GM21717 (cell line): ENCODE measurements around the gene SMPX.

Experiments used
- ATAC-seq: cut with Tn5 transposase; IDR thresholded peaks from one replicate; pipeline ENCODE4 v1.9.1; 2021; ENCODE audit warnings: mild to moderate bottlenecking, moderate library complexity; ENCODE audit not compliant: unreplicated experiment

SMPX gene

GRCh38 chrX:21715825-21716224 lies 42.1 kb downstream of the SMPX start:
- ATAC-seq = no peak

DNA sequence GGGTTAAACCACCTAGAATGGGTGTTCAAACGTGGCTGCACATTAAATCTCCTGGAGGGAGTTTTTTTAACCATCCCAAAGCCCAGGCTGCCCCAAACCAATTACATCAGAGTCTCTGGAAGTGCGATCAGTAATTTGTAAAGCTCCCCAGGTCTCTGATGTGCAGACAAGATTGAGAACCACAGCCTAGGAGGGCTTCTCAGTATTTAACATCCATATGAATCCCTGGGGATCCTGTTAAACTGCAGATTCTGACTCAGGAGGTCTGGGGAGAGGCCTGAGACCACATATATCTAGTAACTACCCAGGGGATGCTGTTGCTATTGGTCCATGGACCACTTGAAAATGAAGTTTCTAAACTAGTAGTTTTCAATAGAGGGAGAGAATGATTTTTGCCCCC lies 42.6 kb downstream of the SMPX start:
- no peak for ATAC-seq

DNA sequence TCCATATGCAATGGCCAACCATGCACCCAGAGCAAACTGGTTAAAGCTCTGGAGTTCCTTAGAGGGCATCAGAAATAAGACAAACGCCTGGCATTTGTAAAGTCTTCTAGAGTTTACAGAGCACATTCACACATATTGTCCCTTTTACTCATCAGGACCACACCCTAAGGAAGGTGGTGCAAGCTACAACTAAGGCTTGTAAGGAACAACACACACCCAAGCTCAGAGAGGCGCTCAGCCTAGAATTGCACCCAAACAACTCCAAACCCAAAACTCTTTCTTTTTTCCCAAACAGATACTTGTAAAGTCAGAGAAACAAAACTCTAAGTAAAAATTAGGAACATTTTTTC lies 46.1 kb downstream of the SMPX start:
- ATAC-seq = no peak

- ATAC-seq = no peak
These were observed 46.6 kb downstream of the SMPX start for GRCh38 chrX:21711129-21711847.

DNA sequence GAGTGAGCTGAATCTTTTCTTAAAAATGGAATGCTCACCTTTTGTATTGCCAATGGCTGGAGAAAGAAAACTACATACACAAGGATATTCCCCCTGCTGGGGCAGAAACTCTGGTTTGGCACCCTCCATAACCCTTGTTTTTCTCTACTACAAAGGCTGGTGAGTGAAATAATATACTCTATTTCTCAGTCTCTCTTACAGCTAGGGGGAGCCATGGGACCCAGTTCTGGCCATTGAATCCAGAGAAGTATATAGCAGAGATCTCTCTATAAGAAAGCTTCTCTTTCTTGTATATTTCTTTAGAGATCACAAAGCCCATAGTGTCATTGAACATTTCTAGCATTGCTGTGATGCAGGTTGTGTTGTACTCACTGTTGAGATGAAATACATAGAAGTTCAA lies 49.8 kb downstream of the SMPX start:
- no peak for ATAC-seq

GRCh38 chrX:21705225-21705624 lies 52.7 kb downstream of the SMPX start:
- no peak for ATAC-seq

- no peak for ATAC-seq
These were observed 55.2 kb downstream of the SMPX start for GRCh38 chrX:21702725-21703124.

DNA sequence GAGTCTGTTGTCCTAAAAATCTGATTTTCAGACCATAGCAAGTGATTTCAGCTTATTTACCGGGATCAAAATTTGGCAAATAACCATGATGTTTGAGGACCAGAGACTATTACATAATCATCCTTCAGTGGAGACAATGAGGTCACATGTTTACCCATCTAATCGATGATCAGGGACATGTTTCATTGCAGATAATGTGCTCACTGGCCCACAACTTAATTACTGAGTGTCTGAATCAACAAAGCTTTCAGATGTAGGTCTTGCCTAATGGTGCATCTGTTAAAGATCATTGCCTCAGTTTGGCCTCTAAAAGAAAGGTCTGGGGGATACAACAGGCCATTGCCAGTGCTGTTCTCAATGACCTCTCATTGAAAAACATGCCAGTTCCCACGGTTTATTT lies 56.9 kb downstream of the SMPX start:
- ATAC-seq = no peak

GRCh38 chrX:21700275-21700674 lies 57.6 kb downstream of the SMPX start:
- ATAC-seq = no peak

DNA sequence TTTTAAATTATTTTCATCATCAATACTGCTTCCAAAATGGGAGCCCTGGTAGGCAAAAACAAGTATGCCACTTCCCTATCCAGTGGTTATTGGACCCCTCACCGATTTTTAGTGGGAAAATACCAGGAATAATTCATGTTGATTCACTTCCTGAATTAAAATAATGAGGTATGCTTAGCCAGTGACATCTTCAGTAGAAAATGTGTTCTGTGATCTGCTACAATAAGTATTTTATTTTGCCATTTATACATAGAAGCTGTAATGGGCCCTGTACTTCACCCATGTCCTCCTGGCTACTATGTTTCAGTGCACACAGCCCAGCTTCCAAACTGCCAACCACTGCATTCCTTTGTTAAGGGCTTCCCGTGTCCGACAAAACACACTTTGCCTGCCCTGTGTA lies 58.8 kb downstream of the SMPX start:
- ATAC-seq = no peak

GRCh38 chrX:21698272-21698671 lies 59.6 kb downstream of the SMPX start:
- no peak for ATAC-seq

GRCh38 chrX:21691512-21692018 lies 66.4 kb downstream of the SMPX start:
- no peak for ATAC-seq

GRCh38 chrX:21683941-21684340 lies 74.0 kb downstream of the SMPX start:
- ATAC-seq = no peak

GRCh38 chrX:21678048-21678612 lies 79.8 kb downstream of the SMPX start:
- ATAC-seq = no peak

DNA sequence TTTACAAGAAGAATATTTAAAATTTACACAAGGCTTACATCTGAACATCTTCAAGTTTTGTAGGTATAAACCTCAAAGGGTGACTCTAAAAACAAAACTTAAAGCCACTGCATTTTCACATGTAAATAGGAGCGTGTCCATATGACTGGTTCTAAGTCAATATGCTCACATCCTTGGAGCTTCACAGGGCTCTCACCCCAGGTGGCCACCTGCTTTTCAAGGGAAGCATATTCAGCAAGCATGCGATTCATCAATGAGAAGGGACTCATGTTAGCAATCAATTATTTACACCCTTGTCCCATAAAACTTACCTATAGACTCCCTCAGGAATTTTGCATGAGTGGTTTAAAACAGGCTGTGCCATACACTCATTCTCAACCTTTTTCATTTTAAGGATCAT lies 82.0 kb downstream of the SMPX start:
- no peak for ATAC-seq

DNA sequence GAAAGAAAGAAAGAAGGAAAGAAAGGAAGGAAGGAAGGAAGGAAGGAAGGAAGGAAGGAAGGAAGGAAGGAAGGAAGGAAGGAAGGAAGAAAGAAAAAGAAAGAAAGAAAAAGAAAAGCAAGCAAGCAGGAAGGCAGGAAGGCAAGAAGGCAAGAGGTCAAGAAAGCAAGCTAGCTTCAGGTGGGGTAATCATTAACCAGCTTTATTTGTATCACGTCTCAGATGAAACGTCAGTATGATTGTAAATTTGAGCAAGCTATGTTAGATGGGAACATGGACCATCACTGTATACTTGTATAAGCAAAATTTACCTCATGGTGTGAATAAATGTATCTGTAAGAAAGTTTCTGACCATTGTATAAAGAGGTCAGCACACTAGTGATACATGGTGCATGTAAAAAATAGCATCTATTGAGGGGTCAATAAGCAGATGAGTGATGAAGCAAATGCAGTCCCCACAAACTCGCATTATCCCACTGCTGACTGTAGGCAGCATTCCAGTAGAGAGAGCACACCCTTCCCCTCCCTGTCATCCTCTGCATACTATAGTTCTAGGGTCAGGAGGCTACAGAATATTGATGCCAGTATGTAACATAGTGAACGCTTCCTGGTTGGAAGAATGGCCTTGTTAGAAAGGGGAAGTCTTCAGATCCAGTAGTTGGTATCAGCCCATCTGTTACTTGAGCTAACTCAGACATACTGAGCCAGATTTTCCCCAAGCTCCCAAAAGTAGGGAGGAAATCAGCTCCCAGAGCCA lies 83.3 kb downstream of the SMPX start:
- ATAC-seq = no peak

DNA sequence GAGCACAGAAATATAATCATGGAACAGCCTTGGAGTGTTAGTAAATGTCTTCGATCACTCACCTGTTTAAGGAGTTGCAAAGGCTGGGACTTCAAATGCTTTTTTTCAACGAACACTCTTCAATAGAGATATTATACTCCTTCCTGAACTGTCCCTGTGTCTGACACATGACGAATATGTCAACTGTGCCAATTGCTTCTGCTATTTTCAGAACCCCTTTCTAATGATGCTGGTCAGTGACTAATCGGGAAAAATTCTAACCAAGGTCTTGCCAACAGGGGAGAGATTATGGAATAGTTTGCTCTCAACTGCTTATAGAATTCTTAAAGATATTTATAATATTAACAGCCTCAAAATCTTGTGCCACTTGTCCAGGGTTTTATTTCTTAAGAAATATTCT lies 91.2 kb downstream of the SMPX start:
- no peak for ATAC-seq

DNA sequence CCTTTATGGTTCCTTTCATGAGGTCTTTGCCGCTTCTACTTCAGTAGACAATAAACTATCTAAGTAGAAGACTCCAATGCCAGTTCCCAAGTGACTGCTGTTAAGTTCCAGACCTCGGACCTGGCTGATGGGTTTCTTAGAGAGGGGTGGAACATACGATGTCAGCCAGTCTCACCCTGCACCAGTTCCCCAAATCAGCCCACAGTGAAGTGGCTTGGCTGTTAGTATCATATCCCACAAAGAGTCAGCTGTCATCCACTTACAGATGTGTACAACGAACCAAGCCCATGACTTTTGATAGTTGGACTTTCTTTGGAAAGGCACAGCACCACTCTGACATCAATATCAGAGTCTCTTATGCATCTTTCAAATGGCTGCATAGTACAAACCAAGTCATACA lies 91.7 kb downstream of the SMPX start:
- no peak for ATAC-seq

DNA sequence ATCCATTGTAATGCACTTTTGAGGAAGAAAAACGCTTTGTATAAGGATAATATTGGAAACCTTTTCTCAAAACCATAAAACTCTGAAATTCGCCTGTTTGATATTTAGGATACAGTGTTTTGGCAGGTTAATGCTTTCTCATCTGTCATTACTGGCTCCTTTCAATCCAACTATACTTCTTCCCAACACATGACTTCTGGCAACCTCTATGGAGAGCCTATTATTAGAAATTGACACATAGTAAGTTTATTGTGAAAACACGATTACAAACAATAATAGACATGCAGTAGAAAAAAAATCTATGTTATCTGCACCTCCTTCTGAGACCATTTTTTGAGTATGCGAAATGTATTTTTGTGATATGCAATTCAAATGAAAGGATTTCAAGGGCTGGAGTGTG lies 95.2 kb downstream of the SMPX start:
- ATAC-seq = no peak

GRCh38 chrX:21661316-21661715 lies 96.6 kb downstream of the SMPX start:
- ATAC-seq = no peak

DNA sequence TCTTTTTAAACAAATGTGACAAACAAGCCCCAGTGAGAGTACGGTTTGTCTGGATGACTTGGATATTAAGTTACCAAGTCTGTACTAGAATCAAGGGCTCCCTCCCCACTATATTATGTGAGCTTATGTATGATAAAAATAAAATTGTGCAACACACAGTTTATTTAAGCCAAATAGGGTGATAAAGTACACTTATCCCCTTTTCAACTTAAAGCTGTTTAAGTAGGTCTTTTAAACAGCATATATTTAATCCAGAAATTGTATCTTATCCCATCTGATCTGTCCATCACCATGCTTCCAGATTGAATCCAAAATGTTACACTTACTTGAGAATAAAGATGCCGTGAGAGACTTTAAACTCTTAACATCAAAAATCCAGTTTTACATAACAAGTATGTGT lies 97.8 kb downstream of the SMPX start:
- ATAC-seq = no peak

DNA sequence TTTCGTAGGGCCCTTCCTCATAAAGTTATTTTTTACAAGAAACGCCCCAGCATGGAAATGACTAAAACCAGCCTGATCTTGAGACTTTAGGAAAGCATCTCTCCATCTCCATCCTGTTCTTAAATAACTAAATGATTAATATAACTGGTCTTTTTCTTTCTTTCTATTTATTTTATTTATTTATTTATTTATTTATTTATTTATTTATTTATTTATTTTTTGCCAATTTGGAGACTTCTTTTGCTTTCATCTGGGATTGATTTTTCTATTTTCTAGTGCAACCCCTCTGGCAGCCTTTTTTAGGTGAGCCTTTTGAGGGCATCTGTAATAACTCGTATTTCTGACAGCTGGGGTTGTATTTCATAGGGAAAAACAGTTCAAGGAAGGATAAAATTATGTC lies 98.6 kb downstream of the SMPX start:
- ATAC-seq = no peak
